HG03457 (cell line): ENCODE measurements around the gene TNFAIP2.

Experiments used
- ATAC-seq: cut with Tn5 transposase; IDR thresholded peaks from one replicate; pipeline ENCODE4 v1.9.1; 2021; ENCODE audit warnings: moderate number of reproducible peaks; ENCODE audit not compliant: unreplicated experiment

TNFAIP2 gene

GRCh38 chr14:103121846-103122584 lies 1.2 kb upstream of the TNFAIP2 start:
- ATAC-seq: no peak

GRCh38 chr14:103122585-103122946 lies 695 bp upstream of the TNFAIP2 start:
- ATAC-seq: no peak

GRCh38 chr14:103123634-103124500 lies 606 bp downstream of the TNFAIP2 start:
- no peak for ATAC-seq

DNA sequence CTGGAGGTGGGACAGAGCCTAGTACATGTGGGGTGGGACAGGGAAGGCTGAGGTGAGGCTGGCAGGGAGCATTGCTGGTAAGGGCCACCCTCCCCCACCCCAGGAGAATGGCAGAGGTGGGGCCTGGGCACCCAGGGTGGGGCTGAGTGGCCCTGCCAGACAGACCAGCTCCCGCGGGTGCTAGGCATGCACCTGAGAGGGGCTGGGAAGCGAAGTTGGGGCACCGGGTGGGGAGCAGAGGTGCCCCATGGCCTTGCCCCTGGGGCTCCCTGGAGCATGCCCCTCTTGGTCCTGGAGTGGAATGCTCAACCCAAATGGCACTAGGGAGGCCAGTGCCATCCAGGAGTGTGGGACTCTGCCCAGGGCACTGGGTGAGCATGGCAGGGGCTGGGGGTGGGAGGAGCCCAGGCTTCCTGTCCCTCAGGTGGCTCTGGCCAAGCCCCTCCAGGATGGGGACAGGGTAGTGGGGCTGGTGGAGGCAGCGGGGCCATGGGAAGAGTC lies 1.3 kb downstream of the TNFAIP2 start:
- ATAC-seq: no peak

- no peak for ATAC-seq
These were observed 2.1 kb downstream of the TNFAIP2 start for GRCh38 chr14:103125098-103126070.

DNA sequence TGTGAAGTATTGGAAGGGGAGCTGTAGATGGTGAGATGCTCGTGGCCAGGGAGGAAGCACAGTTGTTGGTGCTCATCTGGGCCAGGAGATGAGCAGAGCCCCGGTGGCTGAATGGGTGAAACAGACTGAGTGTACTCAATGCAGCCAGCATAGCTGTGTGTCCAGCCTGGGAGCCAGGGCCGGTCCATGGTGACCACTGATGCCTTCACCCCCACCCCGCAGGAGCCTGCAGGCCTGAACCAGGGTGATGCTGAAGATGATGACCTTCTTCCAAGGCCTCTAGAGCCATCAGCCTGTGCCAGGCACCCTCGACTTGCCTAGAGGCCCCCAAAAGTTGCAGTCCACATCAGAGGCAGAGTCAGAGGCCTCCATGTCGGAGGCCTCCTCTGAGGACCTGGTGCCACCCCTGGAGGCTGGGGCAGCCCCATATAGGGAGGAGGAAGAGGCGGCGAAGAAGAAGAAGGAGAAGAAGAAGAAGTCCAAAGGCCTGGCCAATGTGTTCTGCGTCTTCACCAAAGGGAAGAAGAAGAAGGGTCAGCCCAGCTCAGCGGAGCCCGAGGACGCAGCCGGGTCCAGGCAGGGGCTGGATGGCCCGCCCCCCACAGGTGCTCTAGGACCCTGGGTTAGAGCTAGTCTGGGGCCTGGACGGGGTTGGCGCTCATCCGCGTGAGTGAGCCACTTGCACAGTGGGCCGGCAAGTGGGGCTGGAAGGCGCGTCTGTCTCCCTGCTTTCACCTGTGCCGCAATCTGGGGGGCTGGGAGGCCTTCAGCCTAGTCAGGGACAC lies 3.0 kb downstream of the TNFAIP2 start:
- ATAC-seq: no peak

DNA sequence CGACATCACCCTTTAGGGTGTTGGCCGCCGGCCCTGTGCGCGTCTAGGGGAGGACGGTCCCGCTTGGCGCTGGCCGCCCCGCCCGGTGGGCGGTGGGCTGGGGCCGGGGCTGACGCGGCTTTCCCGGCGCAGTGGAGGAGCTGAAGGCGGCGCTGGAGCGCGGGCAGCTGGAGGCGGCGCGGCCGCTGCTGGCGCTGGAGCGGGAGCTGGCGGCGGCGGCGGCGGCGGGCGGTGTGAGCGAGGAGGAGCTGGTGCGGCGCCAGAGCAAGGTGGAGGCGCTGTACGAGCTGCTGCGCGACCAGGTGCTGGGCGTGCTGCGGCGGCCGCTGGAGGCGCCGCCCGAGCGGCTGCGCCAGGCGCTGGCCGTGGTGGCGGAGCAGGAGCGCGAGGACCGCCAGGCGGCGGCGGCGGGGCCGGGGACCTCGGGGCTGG lies 3.6 kb downstream of the TNFAIP2 start:
- ATAC-seq: no peak

DNA sequence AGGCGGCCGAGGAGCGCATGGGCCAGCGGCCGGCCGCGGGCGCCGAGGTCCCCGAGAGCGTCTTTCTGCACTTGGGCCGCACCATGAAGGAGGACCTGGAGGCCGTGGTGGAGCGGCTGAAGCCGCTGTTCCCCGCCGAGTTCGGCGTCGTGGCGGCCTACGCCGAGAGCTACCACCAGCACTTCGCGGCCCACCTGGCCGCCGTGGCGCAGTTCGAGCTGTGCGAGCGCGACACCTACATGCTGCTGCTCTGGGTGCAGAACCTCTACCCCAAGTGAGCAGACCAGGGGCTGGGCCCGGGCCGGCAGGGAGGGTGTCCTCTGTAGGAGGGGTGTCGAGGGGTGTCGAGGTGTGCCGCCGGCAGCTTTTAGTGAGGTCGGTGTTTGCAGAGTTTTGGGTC lies 4.1 kb downstream of the TNFAIP2 start:
- no peak for ATAC-seq

- ATAC-seq: no peak
These were observed 4.8 kb downstream of the TNFAIP2 start for GRCh38 chr14:103127861-103128598.

- no peak for ATAC-seq
These were observed 5.5 kb downstream of the TNFAIP2 start for GRCh38 chr14:103128631-103129300.

DNA sequence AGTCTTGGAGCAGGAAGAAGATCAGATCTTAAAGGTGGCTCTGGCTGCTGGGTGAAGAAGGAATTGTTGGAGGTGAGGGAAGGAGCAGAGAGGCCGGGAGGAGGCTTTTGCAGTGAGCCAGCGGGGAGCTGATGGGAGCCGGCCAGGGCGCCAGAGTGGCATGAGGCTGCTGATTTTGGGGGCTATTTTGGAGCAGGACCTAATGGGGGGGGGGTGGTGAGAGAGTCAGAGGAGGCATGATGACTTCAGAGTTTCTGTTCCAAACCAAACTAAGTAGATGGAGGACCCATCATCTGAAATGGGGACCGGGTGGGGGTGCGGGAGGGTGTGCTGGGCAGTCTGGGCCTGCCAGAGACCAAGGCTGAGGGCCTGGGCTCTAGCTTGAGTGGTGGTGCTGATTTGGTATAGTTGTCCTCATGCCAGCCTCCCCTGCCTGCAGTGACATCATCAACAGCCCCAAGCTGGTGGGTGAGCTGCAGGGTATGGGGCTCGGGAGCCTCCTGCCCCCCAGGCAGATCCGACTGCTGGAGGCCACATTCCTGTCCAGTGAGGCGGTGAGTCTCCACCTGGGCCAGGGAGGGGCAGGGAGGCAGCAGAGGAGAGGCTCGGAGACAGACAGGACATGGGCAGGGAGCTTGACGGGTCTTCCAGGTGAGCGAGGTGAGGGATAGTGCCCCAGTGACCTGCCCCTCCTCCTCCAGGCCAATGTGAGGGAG lies 6.2 kb downstream of the TNFAIP2 start:
- no peak for ATAC-seq

- no peak for ATAC-seq
These were observed 6.9 kb downstream of the TNFAIP2 start for GRCh38 chr14:103130017-103130764.

DNA sequence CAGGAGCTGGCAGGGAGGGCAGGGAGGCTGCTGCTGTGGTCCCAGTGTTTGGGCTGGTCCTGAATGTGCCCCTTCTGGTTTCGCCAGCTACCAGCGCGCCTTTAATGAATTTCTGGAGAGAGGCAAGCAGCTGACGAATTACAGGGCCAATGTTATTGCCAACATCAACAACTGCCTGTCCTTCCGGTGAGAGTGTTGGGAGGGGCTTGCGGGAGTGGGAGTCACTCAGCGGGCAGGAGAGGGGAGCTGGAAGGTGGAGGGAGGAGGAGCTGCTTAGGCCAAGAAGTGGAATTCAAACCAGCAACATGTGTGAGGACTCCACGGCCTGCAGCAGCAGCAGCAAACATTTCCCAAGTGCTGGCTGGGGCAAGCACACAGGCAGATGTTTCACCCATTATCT lies 7.7 kb downstream of the TNFAIP2 start:
- no peak for ATAC-seq

DNA sequence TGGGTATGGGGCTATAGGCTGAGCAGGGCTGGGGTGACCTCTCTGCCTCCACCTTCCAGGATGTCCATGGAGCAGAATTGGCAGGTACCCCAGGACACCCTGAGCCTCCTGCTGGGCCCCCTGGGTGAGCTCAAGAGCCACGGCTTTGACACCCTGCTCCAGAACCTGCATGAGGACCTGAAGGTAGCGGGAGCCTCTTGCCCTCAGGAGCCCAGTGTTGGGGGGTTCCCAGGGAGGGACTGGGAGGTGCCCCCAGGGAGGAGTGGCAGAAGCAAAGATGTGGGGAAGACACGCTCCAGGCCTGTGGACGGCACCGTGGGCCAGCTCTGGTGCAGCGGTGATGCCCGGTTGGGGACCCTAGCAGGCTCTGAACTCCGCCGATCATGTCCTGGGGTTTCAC lies 8.3 kb downstream of the TNFAIP2 start:
- no peak for ATAC-seq

- ATAC-seq: no peak
These were observed 9.3 kb downstream of the TNFAIP2 start for GRCh38 chr14:103132381-103133209.
